ENCODE results near the gene AMPH.

Gene AMPH

GRCh38 chr7:38607466-38607865, 23.7 kb downstream of the AMPH start:
- DNase-seq (ENCODE audit: extremely low spot score), result no peak
- POLR2A ChIA-PET, result no interaction called here
- TF ChIP-seq BHLHE40 (IDR thresholded peaks at IDR 0.05; ENCODE audit: borderline replicate concordance) (no peak), ZNF384 (IDR thresholded peaks at IDR 0.05) (no peak), SP1 (IDR thresholded peaks at IDR 0.05) (no peak), PKNOX1 (IDR thresholded peaks at IDR 0.05) (no peak), TARDBP (IDR thresholded peaks at IDR 0.05) (no peak), L3MBTL2 (conservative IDR thresholded peaks at IDR 0.05) (no peak), NFRKB (IDR thresholded peaks at IDR 0.05) (no peak), FOXA1 (IDR thresholded peaks at IDR 0.05) (no peak), ARNT (IDR thresholded peaks at IDR 0.05) (no peak)
- CTCF ChIA-PET, result no interaction called here

- no peak for DNase-seq (ENCODE audit: extremely low spot score)
- CTCF ChIA-PET, result no interaction called here
- no peak for TF ChIP-seq PKNOX1 (IDR thresholded peaks at IDR 0.05)
- TF ChIP-seq ZNF384 (IDR thresholded peaks at IDR 0.05), result no peak
- TF ChIP-seq L3MBTL2 (conservative IDR thresholded peaks at IDR 0.05), result no peak
- TF ChIP-seq ELF4 (IDR thresholded peaks at IDR 0.05), result no peak
- no peak for TF ChIP-seq SP1 (IDR thresholded peaks at IDR 0.05)
- TF ChIP-seq FOXA1 (IDR thresholded peaks at IDR 0.05), result no peak
- no peak for TF ChIP-seq SUZ12 (IDR thresholded peaks at IDR 0.05)
- no peak for TF ChIP-seq FOXM1 (IDR thresholded peaks at IDR 0.05; ENCODE audit: borderline replicate concordance)
- TF ChIP-seq ARNT (IDR thresholded peaks at IDR 0.05), result no peak
- no peak for TF ChIP-seq LEF1 (IDR thresholded peaks at IDR 0.05; ENCODE audit: borderline replicate concordance)
- TF ChIP-seq CTBP1 (IDR thresholded peaks at IDR 0.05; ENCODE audit: borderline replicate concordance), result no peak
- no peak for TF ChIP-seq FOXK2 (IDR thresholded peaks at IDR 0.05)
- no peak for TF ChIP-seq BHLHE40 (IDR thresholded peaks at IDR 0.05; ENCODE audit: borderline replicate concordance)
- TF ChIP-seq TARDBP (IDR thresholded peaks at IDR 0.05), result no peak
- TF ChIP-seq NFRKB (IDR thresholded peaks at IDR 0.05), result no peak
- POLR2A ChIA-PET, result no interaction called here
Observed at GRCh38 chr7:38600741-38601140, 30.4 kb downstream of the AMPH start.

GRCh38 chr7:38594949-38595348, 36.2 kb downstream of the AMPH start:
- ChIA-PET CTCF (no interaction called here), POLR2A (no interaction called here)
- TF ChIP-seq L3MBTL2 (conservative IDR thresholded peaks at IDR 0.05) (no peak), PKNOX1 (IDR thresholded peaks at IDR 0.05) (no peak), LEF1 (IDR thresholded peaks at IDR 0.05; ENCODE audit: borderline replicate concordance) (no peak), ZNF384 (IDR thresholded peaks at IDR 0.05) (no peak), SUZ12 (IDR thresholded peaks at IDR 0.05) (no peak), NFRKB (IDR thresholded peaks at IDR 0.05) (no peak)
- no peak for DNase-seq (ENCODE audit: extremely low spot score)

- no peak for TF ChIP-seq FOXA1 (IDR thresholded peaks at IDR 0.05)
- TF ChIP-seq NFRKB (IDR thresholded peaks at IDR 0.05), result no peak
- no peak for TF ChIP-seq FOXK2 (IDR thresholded peaks at IDR 0.05)
- TF ChIP-seq FOXM1 (IDR thresholded peaks at IDR 0.05; ENCODE audit: borderline replicate concordance), result no peak
- no peak for TF ChIP-seq CTBP1 (IDR thresholded peaks at IDR 0.05; ENCODE audit: borderline replicate concordance)
- no peak for TF ChIP-seq BHLHE40 (IDR thresholded peaks at IDR 0.05; ENCODE audit: borderline replicate concordance)
- TF ChIP-seq ZNF384 (IDR thresholded peaks at IDR 0.05), result no peak
- TF ChIP-seq SUZ12 (IDR thresholded peaks at IDR 0.05), result no peak
- ChIA-PET POLR2A (no interaction called here), CTCF (no interaction called here)
- DNase-seq (ENCODE audit: extremely low spot score), result no peak
Observed at GRCh38 chr7:38592737-38593288, 38.4 kb downstream of the AMPH start.

- DNase-seq (ENCODE audit: extremely low spot score), result no peak
- POLR2A ChIA-PET, result no interaction called here
- TF ChIP-seq FOXA1 (IDR thresholded peaks at IDR 0.05) (no peak), TARDBP (IDR thresholded peaks at IDR 0.05) (no peak), PKNOX1 (IDR thresholded peaks at IDR 0.05) (no peak), FOXK2 (IDR thresholded peaks at IDR 0.05) (no peak), BHLHE40 (IDR thresholded peaks at IDR 0.05; ENCODE audit: borderline replicate concordance) (no peak), ELF4 (IDR thresholded peaks at IDR 0.05) (no peak), NFRKB (IDR thresholded peaks at IDR 0.05) (no peak), CTBP1 (IDR thresholded peaks at IDR 0.05; ENCODE audit: borderline replicate concordance) (no peak), SUZ12 (IDR thresholded peaks at IDR 0.05) (no peak), FOXM1 (IDR thresholded peaks at IDR 0.05; ENCODE audit: borderline replicate concordance) (no peak), ARNT (IDR thresholded peaks at IDR 0.05) (no peak), HDGF (IDR thresholded peaks at IDR 0.05; ENCODE audit: borderline replicate concordance) (no peak), L3MBTL2 (conservative IDR thresholded peaks at IDR 0.05) (no peak), ZNF384 (IDR thresholded peaks at IDR 0.05) (no peak), LEF1 (IDR thresholded peaks at IDR 0.05; ENCODE audit: borderline replicate concordance) (no peak), SP1 (IDR thresholded peaks at IDR 0.05) (no peak)
- CTCF ChIA-PET, result no interaction called here
Observed at GRCh38 chr7:38585572-38586354, 45.4 kb downstream of the AMPH start.

Data from HEK293T (cell line).